NCI-H748 (cell line): ENCODE results near the gene C4orf51.

Source experiments
- DNase-seq: peaks from one replicate; lab custom pipeline; 2025; ENCODE audit not compliant: unreplicated experiment; lab: John Stamatoyannopoulos, UW

C4orf51 gene

DNA sequence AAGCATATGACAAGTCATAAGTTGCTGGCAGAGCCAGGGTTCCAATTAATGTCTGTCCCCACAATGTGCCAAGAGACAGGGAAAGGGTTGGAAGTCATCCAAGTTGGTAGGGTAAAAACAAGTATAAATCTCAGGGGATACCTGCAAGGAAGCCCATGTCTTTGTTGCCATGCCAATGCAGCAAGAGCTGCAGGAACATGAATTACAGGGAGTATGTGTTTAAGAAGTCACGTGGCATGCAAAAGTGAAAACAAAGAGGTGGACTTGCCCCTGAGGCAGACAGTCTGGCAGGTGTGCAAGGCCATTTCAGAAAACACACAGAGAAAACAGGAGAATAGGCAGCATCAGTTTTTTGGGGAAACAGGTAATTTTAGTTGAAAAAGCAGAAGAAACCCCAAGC is 29.4 kb downstream of the C4orf51 start:
- peak; percentile 73 for DNase-seq

DNA sequence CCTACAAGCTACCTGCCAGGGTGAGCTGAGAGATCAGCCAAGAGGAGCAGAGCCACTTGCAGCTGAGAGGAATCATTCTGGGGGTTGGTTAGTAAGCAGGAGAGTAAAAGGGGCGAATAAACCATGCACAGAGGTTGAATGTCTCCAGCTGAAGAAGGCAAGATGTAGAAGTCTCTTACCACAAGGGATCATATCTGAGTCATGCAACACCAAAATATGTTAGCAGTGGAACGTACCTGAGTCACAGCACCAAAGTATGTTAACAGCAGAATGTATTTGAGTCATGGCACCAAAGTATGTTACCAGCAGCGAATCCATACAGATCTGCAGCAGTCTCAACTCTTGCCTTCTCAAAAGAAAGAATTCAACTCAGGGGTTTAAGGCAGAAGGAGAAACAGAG is 29.9 kb downstream of the C4orf51 start:
- DNase-seq: peak; percentile 43

DNA sequence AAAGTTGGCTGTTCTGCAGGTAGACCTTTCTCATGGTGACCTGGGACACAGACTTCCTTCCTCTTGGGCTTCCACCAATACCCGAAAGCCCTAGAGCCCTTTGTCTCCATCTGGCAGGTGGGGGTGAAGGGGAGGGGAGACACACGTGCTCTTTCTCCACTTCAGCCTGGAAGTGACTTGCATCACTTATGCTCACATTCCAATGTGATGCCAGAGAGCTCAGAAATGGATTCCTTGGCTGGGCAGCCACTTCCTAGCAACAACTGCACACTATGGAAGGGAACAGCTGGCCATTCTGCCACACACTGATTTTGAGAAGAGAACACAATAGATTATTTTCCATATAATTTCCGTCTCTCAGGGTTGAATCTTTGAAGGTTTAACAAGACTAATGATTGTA is 36.3 kb downstream of the C4orf51 start:
- no peak for DNase-seq

DNA sequence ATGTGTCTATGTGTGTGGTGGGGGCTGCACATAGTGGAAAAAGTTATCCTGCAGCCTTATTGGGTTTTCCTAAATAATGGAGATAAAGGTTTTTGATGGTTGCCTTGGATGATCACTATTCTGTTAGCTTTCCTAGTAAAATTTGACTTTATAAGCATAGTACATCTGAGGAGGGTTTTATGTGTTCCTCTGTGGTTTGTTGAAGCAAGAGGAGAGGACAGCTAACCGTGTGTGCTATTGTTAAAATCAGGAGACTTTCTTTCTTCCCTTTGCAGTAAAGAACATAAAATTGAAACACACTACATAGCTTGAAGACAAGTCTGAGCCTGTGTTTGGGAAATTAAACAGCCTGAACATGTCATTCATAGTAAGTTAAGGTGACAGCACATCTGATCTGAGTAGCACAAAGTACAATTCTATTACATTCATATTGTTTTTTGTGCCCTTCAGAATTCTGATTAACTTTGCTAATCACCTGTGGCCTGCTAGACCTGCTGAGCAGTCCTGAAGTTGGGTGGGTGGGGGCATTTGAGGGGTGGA is 36.8 kb downstream of the C4orf51 start:
- no peak for DNase-seq

DNA sequence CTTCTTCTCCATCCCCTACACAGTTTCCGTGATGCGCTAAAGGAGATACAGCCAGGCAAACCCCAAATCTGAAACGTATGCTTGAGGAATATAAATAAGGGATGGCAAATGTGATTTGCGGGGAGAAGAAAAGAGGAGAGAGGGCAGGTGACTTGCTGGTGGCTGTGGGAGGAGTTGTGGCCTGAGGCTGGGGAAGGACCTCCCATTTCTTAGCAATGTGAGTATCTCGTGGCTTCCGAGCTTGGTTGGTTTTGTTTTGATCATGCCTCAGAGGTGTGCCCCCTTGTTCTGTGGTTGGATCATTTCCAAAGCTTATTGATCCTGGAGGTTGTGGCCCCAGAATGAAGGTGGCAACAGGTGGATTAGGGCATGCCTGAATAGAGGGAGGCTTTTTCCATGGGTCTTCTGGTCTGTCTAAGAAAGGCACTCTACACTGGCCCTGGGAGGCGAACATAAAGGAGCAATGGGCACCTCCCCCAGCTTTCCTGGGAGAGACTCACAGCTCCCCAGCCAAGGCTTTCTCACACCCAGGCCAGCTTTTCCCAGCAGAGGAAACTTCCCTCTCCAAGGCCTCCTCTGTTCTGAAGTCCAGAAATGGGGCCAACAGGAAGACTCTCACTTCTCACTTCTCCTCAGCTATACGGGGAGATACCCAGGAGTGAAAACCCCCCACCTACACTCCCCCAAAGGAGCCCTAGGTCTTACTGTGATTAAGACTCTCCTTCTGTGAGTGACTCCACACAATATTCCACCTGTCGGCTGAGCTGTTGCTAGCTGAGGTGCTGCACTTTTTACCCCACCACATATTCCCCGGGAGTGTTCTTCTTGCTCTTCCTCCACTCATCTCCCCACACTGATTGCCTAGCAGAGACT is 40.0 kb downstream of the C4orf51 start:
- no peak for DNase-seq

DNA sequence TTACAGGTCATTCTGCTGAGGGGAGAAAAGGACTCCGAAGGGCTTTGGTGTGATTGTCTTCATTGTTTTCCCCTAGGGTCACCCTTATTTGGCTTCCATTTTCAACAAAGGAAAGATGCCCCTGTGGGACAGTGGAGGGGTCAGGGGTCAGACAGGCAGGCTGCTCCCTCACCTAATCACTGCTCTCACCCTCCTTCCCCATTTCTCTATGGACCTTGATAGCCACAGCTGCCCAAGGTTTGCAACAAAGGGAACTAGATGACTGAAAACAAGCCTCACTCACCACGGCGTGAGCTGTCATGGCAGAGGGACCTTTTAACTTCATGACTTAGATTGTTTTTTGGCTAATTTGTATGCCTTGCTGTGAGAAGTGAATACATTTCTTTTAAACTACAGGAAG is 40.7 kb downstream of the C4orf51 start:
- no peak for DNase-seq

DNA sequence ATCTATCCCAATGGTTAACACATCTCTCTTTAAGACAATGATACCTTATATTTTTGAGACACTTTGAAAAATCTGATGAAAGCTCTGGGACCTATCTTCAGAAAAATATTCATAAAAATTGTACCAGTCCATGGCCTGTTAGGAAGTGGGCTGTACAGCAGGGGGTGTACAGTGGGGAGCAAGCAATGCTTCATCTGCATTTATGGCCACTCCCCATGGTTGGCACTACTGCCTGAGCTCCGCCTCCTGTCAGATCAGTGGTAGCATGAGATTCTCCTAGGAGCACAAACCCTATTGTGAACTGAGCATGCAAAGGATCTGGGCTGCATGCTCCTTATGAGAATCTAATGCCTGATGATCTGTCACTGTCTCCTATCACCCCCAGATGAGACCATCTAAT is 42.6 kb downstream of the C4orf51 start:
- DNase-seq: no peak

DNA sequence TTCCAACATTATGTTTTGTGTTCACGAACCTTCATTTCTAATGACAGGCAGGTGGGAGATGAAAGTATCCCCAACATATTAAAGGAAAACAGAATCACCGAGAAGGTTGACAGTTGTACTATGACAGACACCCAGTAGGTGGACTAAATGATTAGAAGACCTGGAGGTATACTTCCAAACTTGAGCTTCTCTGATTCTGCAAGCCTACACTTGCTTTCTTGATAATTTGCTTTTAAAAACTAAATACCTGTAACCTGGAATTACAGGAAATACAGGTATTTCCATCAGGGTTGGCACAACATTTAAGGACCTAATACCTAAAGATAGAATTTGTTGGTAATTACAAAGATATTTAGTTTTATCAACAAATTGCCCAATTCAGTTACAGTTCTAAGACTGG is 43.4 kb downstream of the C4orf51 start:
- DNase-seq: no peak

DNA sequence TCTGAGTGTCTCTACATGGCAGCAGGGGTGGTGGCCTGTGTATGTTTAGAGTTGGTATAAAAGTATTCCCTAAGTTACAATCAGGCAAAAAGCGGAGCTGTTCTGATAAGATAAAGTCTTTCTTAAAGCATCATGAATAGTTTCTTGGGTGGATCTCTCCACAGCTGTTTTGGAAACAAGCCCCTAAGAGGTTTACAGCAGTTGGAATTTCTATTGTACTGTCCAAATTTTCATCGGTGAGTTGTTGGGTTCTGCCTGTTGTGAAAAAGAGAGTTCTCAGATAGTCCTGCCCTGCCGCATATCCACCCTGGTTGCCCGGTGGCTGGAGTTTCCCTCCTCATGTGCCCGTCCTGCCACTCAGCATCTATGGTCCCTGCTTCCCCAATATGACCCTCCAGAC is 50.1 kb downstream of the C4orf51 start:
- no peak for DNase-seq

DNA sequence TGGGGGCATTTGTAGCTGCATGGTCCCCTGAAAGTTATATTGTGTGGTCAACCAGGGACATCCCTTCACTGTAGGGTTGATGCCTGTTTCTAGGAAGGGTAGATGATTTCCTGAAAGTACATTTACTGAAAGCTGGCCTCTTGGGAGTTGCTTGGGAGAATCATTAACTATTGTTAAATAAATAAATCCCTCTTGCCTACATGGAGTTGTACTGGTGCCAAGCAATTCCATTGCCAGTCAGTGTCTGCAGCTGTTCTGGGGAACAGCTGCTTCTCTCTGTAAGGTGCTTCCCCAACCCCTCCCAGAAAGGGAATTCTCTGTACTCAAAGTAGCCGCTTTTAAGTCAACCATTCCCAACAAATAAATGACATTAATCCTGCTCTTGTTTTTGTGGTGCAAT is 51.1 kb downstream of the C4orf51 start:
- peak; percentile 74 for DNase-seq

DNA sequence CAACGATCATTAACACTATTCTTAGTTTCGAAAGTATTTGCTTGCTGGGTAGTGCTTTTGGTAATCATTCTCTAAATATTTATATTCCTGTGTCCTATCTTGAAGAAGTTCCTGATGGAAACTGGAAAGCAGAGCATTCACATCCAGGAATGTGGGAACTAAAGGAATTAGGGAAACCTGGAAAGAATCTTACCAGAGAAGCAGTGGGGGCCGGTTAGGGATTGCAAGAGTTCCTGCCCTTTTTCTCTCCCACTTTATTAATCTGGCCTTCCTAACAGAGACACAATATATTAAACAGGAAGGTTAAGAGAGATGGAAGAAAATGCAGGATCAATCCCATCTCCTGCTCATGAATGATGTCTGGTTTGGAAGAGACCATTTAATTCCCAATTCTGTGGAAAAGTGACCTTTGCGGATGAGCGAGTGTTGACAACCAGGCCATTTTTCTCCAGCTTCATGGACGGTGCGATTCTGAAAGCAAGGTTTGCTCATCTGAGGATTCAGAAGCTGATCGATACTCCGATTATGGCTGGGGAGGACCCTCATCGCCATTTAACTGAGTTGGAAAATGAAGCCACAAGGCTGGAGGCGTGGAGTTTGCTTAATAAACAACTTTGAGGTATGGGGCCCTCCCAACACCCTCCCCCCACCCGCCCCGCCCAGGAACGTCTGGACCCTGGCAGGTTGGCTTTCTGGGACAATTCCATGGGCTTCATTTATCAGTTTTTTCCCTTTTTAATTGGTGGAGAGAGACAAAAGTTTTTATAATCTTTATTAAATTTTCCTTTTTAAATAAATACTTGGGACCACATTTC is 52.3 kb downstream of the C4orf51 start:
- DNase-seq: peak; percentile 29

DNA sequence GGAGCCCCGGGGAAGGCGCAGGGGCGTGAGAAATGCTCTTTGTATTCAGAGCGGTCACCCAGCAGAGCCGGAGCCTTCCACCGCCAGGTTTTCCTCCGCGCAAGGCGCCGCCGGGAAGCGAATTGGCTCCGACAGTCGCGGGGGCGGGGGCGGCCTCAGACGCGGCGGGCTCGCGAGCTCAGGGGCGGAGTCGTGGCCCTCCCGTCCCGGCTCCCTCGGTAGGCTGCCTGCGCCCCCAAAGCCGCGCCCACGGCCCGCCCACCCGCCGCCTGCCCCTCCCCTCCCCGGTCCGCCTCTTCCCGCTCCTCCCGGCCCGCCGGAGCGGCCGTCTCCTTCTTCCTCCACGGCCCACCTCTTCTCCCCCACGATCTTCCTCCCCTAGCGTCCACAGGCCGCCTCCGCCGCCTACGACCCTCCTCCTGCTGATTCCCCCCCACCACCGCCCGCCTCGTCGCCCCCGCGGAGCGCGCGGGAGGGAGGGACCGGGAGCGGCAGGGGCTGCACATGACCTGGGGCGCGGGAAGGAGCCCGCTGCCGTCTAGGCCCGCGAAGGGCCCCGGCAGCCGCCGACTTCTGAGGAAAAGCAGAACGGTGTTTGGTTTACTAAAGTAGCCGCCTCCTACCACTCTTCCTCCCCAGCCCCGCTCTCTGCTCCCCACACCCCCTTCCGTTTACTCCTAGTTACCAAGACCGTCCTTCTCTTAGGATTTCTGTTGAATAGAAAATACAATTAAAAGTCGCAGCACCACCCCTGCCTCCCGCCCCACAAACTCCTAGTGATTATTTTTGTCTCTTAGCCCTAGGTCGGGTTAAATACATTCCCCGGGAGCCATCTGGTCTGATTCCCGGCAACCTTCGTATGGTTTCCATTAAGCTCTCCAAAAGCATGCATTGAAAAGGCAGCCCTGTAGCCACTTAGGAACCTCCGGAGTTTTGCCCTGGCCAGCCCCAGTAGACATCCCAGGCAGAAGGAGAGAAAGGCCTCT is 53.2 kb downstream of the C4orf51 start:
- peak; percentile 93 for DNase-seq

DNA sequence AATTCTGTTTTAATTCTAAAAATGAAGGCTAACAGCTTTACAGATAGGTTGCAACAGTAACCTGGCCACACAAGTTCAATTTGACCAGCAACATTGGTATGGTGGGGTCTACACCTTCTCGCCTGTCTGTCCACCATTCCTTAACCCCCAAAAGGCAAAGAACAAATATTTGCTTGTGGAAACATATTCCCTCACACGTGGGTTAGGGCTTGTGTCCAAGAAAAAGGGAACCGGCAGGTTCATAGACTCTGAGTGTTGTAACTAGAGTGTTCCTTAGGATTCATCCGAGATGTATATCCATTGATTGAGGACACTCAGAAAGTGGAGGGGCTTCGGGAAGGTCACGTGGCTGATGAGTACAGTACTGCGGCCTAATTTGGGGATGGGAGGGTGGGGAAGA is 54.1 kb downstream of the C4orf51 start:
- DNase-seq: no peak

DNA sequence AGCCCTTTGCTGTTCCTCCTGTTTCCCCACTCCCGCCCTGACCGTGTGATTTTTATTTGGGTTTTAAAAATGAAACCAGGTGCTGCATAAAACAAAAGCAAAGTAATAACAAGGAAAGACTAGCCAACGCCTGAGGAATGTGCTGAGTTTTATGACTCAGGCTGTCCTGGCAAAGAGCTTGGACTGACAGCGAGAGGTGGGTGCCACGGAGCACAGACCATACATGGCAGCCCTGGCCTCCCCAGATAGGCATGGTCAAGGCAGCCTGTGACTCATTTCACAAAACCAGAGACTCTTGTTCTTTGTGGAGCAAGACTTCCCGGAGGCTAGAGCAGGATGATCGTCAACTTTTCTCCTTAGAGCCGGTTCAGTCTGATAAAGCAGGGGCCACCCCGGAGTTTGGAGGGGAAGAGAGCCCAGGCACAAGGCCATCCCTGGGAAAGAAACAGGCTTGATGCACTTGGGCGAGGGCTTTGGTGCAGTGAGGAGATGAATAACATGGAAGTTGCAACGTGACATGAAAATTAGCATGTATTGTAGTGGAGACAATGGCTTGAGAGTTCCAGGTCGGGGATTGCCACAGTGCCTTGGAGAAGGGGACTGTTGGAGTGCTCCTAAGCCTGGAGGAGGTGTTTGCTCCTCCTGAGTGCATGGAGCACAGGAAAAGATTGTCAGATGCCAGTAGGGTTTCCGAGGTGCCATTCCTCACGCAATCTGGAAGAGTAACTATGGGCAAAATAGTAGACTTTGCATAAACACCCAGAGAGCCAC is 54.8 kb downstream of the C4orf51 start:
- no peak for DNase-seq

DNA sequence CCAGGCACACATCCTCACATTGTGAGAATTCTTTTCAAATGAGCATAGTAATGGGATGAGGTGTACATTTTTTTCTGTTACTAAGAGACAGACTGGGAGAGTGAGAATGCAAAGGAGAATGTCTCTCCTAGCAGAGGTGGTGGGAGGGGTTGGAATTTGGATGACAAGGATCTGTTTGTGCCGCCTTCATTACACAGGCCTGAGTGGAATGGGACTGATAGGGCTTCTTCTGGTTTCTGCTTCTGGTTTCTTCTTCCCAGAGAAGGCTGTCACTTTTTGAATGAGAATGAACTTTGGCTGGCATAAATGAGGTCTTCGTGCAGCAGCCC is 55.4 kb downstream of the C4orf51 start:
- DNase-seq: no peak

DNA sequence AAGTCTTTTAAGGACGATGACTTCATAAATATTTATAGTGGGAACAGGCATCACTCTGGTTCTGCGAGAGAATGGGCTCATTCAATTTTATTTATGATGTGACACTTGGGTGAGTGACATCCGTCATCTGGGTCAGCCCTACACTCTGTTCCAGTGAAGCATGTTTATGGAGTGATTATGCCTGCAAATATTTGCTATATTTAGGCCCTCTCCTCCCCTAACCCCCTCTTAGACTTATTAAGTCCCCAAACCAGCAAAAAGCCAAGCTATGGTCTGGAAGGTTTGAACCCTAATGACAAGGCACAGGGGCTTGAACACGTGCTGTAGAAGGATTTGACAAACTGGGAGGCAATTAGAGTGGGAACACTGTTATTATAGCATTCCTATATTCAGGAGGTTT is 55.9 kb downstream of the C4orf51 start:
- no peak for DNase-seq

DNA sequence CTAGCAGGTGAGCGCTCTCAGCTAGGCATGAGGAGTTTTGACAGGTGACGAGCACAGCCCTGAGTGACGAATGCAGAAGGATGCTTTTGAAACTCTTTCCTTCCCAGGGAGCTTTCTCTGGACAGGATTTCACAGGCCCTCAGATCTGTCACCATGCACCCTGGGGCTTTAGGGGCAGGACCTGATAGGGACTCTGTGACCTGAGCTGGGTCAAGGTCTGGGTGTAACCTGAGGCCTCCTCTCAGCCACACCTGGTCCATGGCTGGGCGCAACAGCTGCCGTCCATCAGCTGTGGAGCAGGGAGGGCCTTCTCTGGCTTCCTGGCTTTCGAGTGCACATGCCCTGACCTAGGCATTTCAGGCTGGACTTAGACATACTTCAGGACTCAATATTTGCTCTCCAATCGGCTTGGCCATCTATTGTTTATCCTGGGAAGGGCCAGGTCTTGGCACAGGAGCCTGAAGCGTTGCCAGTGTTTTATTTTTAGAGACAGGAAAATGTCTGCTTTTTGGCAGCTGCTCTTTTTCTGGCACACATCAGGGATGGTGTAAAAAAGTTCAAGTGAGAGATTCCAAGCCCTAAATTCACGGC is 56.4 kb downstream of the C4orf51 start:
- no peak for DNase-seq

DNA sequence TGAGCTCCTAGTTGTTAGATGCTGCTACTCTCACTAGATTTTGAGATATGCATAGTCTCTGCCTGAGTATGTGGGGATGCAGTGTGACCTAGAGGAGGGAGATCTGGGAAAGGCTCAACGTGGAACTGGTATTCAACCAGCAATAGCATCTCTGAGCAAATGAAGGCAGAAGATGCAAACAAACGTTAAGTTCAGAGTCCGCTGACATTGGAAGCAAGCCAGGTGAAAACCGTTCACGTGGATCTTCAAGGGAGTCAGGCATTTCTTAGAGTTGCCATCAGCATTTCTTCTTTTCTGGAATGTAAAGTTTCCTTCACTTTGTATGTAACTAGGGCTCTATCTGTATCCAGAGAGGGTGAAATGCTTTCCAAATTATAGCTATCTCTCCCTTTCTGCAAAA is 59.9 kb downstream of the C4orf51 start:
- DNase-seq: no peak

DNA sequence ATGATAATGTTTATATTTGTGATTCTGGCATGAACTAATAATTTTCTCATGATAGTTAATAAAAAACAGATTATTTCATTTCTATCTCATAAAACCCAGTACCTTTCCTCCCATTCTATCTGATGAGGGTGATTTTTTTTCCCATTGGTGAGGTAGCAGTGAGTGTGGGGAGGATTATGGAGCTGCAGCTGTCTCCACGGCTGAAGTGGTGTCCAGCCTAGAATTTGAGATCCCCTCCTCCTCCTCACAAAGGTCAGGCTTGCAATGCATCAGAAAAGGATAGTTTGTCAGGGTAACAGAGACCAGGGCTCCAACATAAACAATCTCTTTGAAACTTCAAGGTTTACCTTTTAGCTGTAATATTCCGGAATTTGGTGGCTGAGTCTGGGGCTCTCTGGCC is 60.9 kb downstream of the C4orf51 start:
- DNase-seq: no peak

DNA sequence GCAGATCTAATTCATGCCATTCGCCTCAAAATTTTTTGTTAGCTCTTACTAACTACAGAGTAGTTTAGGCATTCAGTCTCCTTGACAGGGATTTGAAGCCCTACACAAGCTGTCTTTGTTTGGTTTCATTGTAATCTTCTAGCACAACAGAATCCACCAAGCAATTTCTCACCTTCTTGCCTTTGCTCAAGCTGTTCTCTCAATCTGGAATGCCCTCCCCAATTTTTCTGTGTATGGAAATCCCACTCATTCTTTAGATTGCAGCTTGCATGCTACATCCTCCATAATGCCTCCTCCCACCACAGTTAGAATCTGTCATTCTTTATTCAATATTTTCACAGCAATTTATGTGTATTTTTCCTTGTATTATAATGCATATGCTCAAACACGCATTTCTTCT is 63.7 kb downstream of the C4orf51 start:
- DNase-seq: no peak
